SK-N-MC (cell line): Measurements from ENCODE around the gene COL4A1.

ENCODE experiments used
- EZH2 ChIP-seq: fragments of 200-600 bp; sonication (generic); IDR thresholded peaks from one replicate; pipeline ENCODE4 v1.6.1; 2017; ENCODE audit warnings: antibody characterized with exemption
- POLR2AphosphoS5 ChIP-seq: IDR thresholded peaks from 2 replicates; pipeline ENCODE4 v1.6.1; 2012; ENCODE audit warnings: mild to moderate bottlenecking, low read depth, low read length, borderline replicate concordance

- TF ChIP-seq POLR2AphosphoS5: no peak
- TF ChIP-seq EZH2: no peak
These were observed 95.2 kb downstream of the COL4A1 start for GRCh38 chr13:110211735-110212134.
